Neural progenitor cell (in vitro differentiated cells): Measurements from ENCODE around the gene RNF8. TPM values are rescaled to one million over a fixed set of nuclear protein-coding genes. Genes with fewer than 3 reads are reported as not detected.

Experiments used
- DNase-seq: peaks from one replicate; pipeline ENCODE4 v3.0.0-alpha.2; 2016; ENCODE audit warnings: low spot score
- H2AFZ ChIP-seq: fragments of 200-600 bp; sonication (generic); replicated peaks from 2 replicates; pipeline ENCODE4 v1.6.1; 2016; ENCODE audit warnings: antibody characterized with exemption
- H3F3A ChIP-seq: fragments of 200-600 bp; sonication (generic); 2 replicates; pipeline ENCODE4 v1.6.1; 2016; ENCODE audit warnings: antibody characterized with exemption, low read depth
- H3K27ac ChIP-seq: fragments of 200-600 bp; sonication (generic); 2 replicates; pipeline ENCODE4 v1.5.1; 2016; ENCODE audit warnings: mild to moderate bottlenecking
- H3K27me3 ChIP-seq: fragments of 200-600 bp; sonication (generic); 2 replicates; pipeline ENCODE4 v1.6.1; 2016; ENCODE audit warnings: mild to moderate bottlenecking, moderate library complexity
- H3K36me3 ChIP-seq: fragments of 200-600 bp; sonication (generic); 2 replicates; pipeline ENCODE4 v1.5.1; 2016
- H3K4me1 ChIP-seq: fragments of 200-600 bp; sonication (generic); 2 replicates; pipeline ENCODE4 v1.6.1; 2016; ENCODE audit warnings: mixed run types
- H3K4me2 ChIP-seq: fragments of 200-600 bp; sonication (generic); 2 replicates; pipeline ENCODE4 v1.6.1; 2016
- H3K4me3 ChIP-seq: fragments of 200-600 bp; sonication (generic); 2 replicates; pipeline ENCODE4 v1.5.1; 2016
- H3K79me2 ChIP-seq: fragments of 200-600 bp; sonication (generic); 2 replicates; pipeline ENCODE4 v1.6.1; 2016; ENCODE audit warnings: low read depth
- H3K9ac ChIP-seq: fragments of 200-600 bp; sonication (generic); 2 replicates; pipeline ENCODE4 v1.6.1; 2016
- H3K9me3 ChIP-seq: fragments of 200-600 bp; sonication (generic); 2 replicates; pipeline ENCODE4 v1.5.1; 2016; ENCODE audit warnings: low read depth
- H4K20me1 ChIP-seq: fragments of 200-600 bp; sonication (generic); 2 replicates; pipeline ENCODE4 v1.6.1; 2016; ENCODE audit warnings: low read depth
- H3K27ac Mint-ChIP-seq: 3 replicates; pipeline ENCODE4 v1.8.0; 2021; ENCODE audit warnings: mixed read lengths
- H3K27me3 Mint-ChIP-seq: 2 replicates; pipeline ENCODE4 v1.8.0; 2022; ENCODE audit warnings: low read depth, mild to moderate bottlenecking, inconsistent platforms, moderate library complexity, mixed read lengths; ENCODE audit not compliant: insufficient read depth
- H3K36me3 Mint-ChIP-seq: 3 replicates; pipeline ENCODE4 v1.8.0; 2021; ENCODE audit warnings: mixed read lengths
- H3K4me1 Mint-ChIP-seq: 3 replicates; pipeline ENCODE4 v1.8.0; 2021; ENCODE audit warnings: mixed read lengths
- H3K4me3 Mint-ChIP-seq: 3 replicates; pipeline ENCODE4 v1.8.0; 2021; ENCODE audit warnings: mild to moderate bottlenecking, moderate library complexity, mixed read lengths
- H3K9me3 Mint-ChIP-seq: 3 replicates; pipeline ENCODE4 v1.8.0; 2020; ENCODE audit warnings: mixed read lengths
- EZH2 ChIP-seq: fragments of 200-600 bp; sonication (generic); IDR thresholded peaks from 2 replicates; pipeline ENCODE4 v1.6.1; 2017; ENCODE audit warnings: antibody characterized with exemption, mild to moderate bottlenecking, moderate library complexity
- EZH2phosphoT487 ChIP-seq: fragments of 200-600 bp; sonication (generic); IDR thresholded peaks from 2 replicates; pipeline ENCODE4 v1.6.1; 2017; ENCODE audit warnings: antibody characterized with exemption
- total RNA-seq: library from RNA; depleted of rRNA; stranded (reverse); fragments of >200 nt; gene quantifications from 2 replicates; pipeline ENCODE4 v1.2.3, GENCODE V29; 2015; ENCODE audit warnings: low replicate concordance
- TF ChIP-seq, protein P1 (sequence below): fragments of 200-600 bp; sonication (generic); IDR thresholded peaks from 2 replicates; pipeline ENCODE4 v1.5.1; 2017; ENCODE audit warnings: antibody characterized with exemption, mild to moderate bottlenecking

The RNF8 gene
- total RNA-seq, 1 donor from 2014 or later: 68.5 TPM

DNA sequence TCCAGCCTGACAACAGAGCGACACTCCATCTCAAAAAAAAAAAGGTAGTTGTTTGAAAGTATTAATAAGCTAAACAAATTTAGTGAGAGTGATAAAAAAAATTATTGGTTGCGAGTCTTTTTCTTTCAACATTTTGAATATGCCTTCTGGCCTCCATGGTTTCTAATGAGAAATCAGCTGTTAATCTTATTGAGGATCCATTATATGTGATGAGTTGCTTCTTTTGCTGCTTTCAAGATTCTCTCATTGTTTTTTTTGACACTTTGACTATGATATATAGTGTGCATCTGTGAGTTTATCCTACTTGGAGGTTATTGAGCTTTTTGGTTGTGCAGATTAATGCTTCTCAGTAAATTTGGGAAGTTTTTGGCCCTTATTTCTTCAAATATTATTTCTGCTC, 63.6 kb downstream of the RNF8 start:
- Mint-ChIP-seq H3K27ac (no peak overlapping the region), H3K9me3 (peaks cover 6% of the 10 kb centered on the region), H3K4me1 (peaks cover 6% of the 10 kb centered on the region), H3K27me3 (peaks cover 4% of the 10 kb centered on the region), H3K4me3 (no peak overlapping the region), H3K36me3 (no peaks in the 10 kb centered on the region)
- H4K20me1 ChIP-seq: no peaks in the 10 kb centered on the region
- H3K9ac ChIP-seq: no peak overlapping the region
- DNase-seq: no peak
- H3K4me3 ChIP-seq: no peak overlapping the region
- no peaks in the 10 kb centered on the region for H3K9me3 ChIP-seq
- no peaks in the 10 kb centered on the region for H3F3A ChIP-seq
- H3K4me1 ChIP-seq: no peaks in the 10 kb centered on the region
- no peaks in the 10 kb centered on the region for H3K79me2 ChIP-seq
- no peak overlapping the region for H2AFZ ChIP-seq
- no peak overlapping the region for H3K4me2 ChIP-seq
- H3K27ac ChIP-seq: no peak overlapping the region
- TF ChIP-seq EZH2phosphoT487 (no peak), EZH2 (no peak)
- TF ChIP-seq, protein P1, sequence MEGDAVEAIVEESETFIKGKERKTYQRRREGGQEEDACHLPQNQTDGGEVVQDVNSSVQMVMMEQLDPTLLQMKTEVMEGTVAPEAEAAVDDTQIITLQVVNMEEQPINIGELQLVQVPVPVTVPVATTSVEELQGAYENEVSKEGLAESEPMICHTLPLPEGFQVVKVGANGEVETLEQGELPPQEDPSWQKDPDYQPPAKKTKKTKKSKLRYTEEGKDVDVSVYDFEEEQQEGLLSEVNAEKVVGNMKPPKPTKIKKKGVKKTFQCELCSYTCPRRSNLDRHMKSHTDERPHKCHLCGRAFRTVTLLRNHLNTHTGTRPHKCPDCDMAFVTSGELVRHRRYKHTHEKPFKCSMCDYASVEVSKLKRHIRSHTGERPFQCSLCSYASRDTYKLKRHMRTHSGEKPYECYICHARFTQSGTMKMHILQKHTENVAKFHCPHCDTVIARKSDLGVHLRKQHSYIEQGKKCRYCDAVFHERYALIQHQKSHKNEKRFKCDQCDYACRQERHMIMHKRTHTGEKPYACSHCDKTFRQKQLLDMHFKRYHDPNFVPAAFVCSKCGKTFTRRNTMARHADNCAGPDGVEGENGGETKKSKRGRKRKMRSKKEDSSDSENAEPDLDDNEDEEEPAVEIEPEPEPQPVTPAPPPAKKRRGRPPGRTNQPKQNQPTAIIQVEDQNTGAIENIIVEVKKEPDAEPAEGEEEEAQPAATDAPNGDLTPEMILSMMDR: no peak
- H3K36me3 ChIP-seq: no peaks in the 10 kb centered on the region
- no peaks in the 10 kb centered on the region for H3K27me3 ChIP-seq

DNA sequence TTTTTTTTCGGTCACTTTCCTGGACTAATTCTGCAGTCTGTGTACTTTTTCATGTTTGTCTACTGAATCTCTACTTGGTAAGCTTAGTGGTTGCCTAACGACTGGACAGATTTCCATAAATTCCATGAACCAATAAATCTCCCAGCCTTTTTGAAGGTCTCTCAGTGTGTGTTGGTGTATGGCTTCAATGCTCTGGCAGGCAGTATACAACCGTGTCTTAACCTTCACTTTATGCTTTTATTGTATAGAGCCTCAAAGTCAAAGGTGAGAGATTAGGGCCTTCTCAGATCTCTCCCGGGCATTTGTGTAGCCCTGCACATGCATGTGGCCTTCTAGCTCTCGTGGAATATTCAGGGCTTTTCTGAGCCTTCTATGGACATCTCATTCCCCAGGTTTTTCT, 64.9 kb downstream of the RNF8 start:
- TF ChIP-seq EZH2phosphoT487: no peak
- TF ChIP-seq, protein P1: no peak
- no peak for TF ChIP-seq EZH2
- no peak overlapping the region for H3K27ac Mint-ChIP-seq
- H3K36me3 Mint-ChIP-seq: no peaks in the 10 kb centered on the region
- peaks cover 6% of the 10 kb centered on the region for H3K9me3 Mint-ChIP-seq
- Histone ChIP-seq H2AFZ (no peak overlapping the region), H3K4me3 (no peak overlapping the region), H3K36me3 (no peaks in the 10 kb centered on the region), H3K9ac (no peak overlapping the region), H3K27me3 (no peaks in the 10 kb centered on the region), H3K79me2 (no peaks in the 10 kb centered on the region), H4K20me1 (no peaks in the 10 kb centered on the region), H3F3A (no peaks in the 10 kb centered on the region), H3K4me1 (no peaks in the 10 kb centered on the region), H3K4me2 (no peak overlapping the region), H3K9me3 (no peaks in the 10 kb centered on the region), H3K27ac (no peak overlapping the region)
- no peak overlapping the region for H3K4me3 Mint-ChIP-seq
- peaks cover 4% of the 10 kb centered on the region for H3K27me3 Mint-ChIP-seq
- DNase-seq: no peak
- peaks cover 6% of the 10 kb centered on the region for H3K4me1 Mint-ChIP-seq

DNA sequence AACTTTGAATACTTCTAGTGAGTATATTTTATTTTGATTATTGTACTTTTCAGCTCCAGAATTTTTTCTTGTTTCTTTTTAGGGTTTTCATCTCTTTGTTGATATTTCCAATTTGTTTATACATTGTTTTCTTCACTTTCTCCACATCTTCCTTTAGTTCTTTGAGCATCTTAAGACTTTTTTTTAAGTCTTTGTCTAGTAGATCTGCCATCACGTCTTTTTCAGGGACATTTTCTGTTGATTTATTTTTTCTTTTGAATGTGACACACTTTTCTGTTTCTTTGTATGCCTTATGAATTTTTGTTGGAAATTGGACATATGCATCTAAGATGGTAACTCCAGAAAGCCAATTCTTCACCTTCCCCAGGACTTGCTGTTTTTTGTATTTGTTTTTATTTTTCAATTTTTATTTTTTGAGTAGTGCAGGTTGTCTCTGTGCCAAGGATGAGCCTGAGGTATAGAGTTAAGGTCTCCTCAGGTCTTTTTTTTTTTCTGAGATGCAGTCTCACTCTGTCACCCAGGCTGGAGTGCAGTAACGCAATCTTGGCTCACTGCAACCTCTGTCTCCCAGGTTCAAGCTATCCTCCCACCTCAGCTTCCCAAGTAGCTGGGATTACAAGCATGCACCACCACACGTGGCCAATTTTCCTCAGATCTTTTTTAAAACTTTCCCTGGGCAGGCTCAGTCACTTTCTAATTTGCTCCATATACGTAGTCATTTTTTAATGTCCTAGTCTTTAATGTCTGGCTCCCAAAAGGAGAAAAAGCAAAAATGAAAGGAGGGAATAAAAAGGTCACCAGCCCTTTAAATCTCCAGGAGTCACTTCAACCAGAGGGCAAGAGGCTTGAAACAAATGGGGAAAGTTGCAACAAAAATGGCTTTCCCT, 72.5 kb downstream of the RNF8 start:
- Histone ChIP-seq H3K36me3 (no peaks in the 10 kb centered on the region), H3K4me3 (no peak overlapping the region), H3K4me1 (no peaks in the 10 kb centered on the region), H4K20me1 (no peaks in the 10 kb centered on the region), H3K4me2 (no peak overlapping the region), H3F3A (no peaks in the 10 kb centered on the region), H3K9me3 (no peaks in the 10 kb centered on the region), H3K9ac (no peak overlapping the region), H3K27ac (no peak overlapping the region), H2AFZ (no peak overlapping the region), H3K27me3 (no peaks in the 10 kb centered on the region), H3K79me2 (no peaks in the 10 kb centered on the region)
- no peak for DNase-seq
- TF ChIP-seq EZH2phosphoT487: no peak
- TF ChIP-seq, protein P1: no peak
- Mint-ChIP-seq H3K4me1 (no peaks in the 10 kb centered on the region), H3K36me3 (no peaks in the 10 kb centered on the region), H3K4me3 (no peak overlapping the region), H3K27ac (no peak overlapping the region), H3K27me3 (peaks cover 6% of the 10 kb centered on the region), H3K9me3 (peaks cover 4% of the 10 kb centered on the region)
